H1 (cell line): Measurements from ENCODE around the gene CYLD. TPM values are rescaled to one million over a fixed set of nuclear protein-coding genes. Genes with fewer than 3 reads are reported as not detected.
A peak's percentile ranks its signal among the peaks of the same experiment; 100 is the strongest.

Experiments
- CTCF ChIA-PET: fragments of 300-600 bp; sonication (Branson Sonifier 250); formaldehyde crosslinking; loops from one replicate; lab custom pipeline; 2021; ENCODE audit not compliant: partially characterized antibody; lab: Charles Lee
- POLR2A ChIA-PET: fragments of 300-600 bp; sonication (Branson Sonifier 250); formaldehyde crosslinking; loops from one replicate; lab custom pipeline; 2021; ENCODE audit warnings: inconsistent platforms; ENCODE audit not compliant: partially characterized antibody; lab: Charles Lee
- DNase-seq, 2 experiments: peaks; one replicate each; pipeline versions ENCODE4 v3.0.0 to v3.0.0-alpha.2; 2010 to 2022; ENCODE audit warnings: low spot score in 2 of 2, low read depth in 1 of 2, mixed read lengths in 1 of 2
- FAIRE-seq: peaks from 2 replicates; lab custom pipeline; 2011; peaks lifted over from hg19 to GRCh38; lab: Jason Lieb, UNC
- H2AFZ ChIP-seq: 2 replicates; pipeline ENCODE4 v1.8.1; 2012; ENCODE audit warnings: low read length, inconsistent platforms
- H2AK5ac ChIP-seq: 2 replicates; pipeline ENCODE4 v1.6.1; 2013; ENCODE audit warnings: low read depth, low read length
- H2BK120ac ChIP-seq: replicated peaks from 2 replicates; pipeline ENCODE3; 2013; ENCODE audit warnings: low read depth, low read length, inconsistent platforms
- H2BK12ac ChIP-seq: 2 replicates; pipeline ENCODE4 v1.6.1; 2013; ENCODE audit warnings: low read depth, low read length
- H2BK15ac ChIP-seq: 2 replicates; pipeline ENCODE4 v1.6.1; 2013; ENCODE audit warnings: low read length
- H2BK20ac ChIP-seq: 2 replicates; pipeline ENCODE4 v1.6.1; 2013; ENCODE audit warnings: low read length
- H2BK5ac ChIP-seq: 2 replicates; pipeline ENCODE4 v1.6.1; 2013; ENCODE audit warnings: low read depth, low read length
- H3K14ac ChIP-seq: 2 replicates; pipeline ENCODE4 v1.6.1; 2013; ENCODE audit warnings: inconsistent platforms; ENCODE audit not compliant: insufficient read length
- H3K18ac ChIP-seq: 2 replicates; pipeline ENCODE4 v1.6.1; 2013; ENCODE audit warnings: low read length; ENCODE audit errors: extremely low read depth
- H3K23ac ChIP-seq: 2 replicates; pipeline ENCODE4 v1.6.1; 2013; ENCODE audit warnings: inconsistent platforms; ENCODE audit not compliant: insufficient read length
- H3K23me2 ChIP-seq: 2 replicates; pipeline ENCODE4 v1.6.1; 2013; ENCODE audit warnings: low read depth, low read length
- H3K27ac ChIP-seq: 2 replicates; pipeline ENCODE4 v1.6.1; 2011; ENCODE audit warnings: low read depth, low read length, inconsistent platforms
- H3K27me3 ChIP-seq, 4 experiments: replicated peaks in 1 of 4; 1 replicate in 1 of 4; 2 replicates in 3 of 4; pipeline versions ENCODE4 v1.6.1 to v1.8.1; 2011 to 2013; ENCODE audit warnings: low read length in 3 of 4, mild to moderate bottlenecking in 3 of 4, inconsistent platforms in 2 of 4, mixed read lengths in 2 of 4, moderate library complexity in 1 of 4; ENCODE audit not compliant: control insufficient read depth in 3 of 4, insufficient read depth in 3 of 4; ENCODE audit errors: extremely low read depth in 1 of 4
- H3K36me3 ChIP-seq, 4 experiments: 2 replicates each; pipeline versions ENCODE4 v1.6.1 to v1.8.1; 2011 to 2013; ENCODE audit warnings: mild to moderate bottlenecking in 4 of 4, low read length in 3 of 4, moderate library complexity in 2 of 4, control low read depth in 1 of 4, inconsistent platforms in 1 of 4; ENCODE audit not compliant: insufficient read depth in 4 of 4, control insufficient read depth in 2 of 4
- H3K4ac ChIP-seq: replicated peaks from 2 replicates; pipeline ENCODE3; 2013; ENCODE audit warnings: low read length, low read depth, mixed read lengths, inconsistent platforms; ENCODE audit not compliant: insufficient read length
- H3K4me1 ChIP-seq, 4 experiments: replicated peaks in 1 of 4; 1 replicate in 1 of 4; 2 replicates in 3 of 4; pipeline versions ENCODE4 v1.6.1 to v1.8.1; 2011 to 2013; ENCODE audit warnings: low read length in 3 of 4, inconsistent platforms in 2 of 4, mixed read lengths in 1 of 4; ENCODE audit not compliant: insufficient read depth in 4 of 4, control insufficient read depth in 3 of 4
- H3K4me2 ChIP-seq, 2 experiments: 2 replicates each; pipeline versions ENCODE4 v1.6.1 to v1.8.1; 2011 to 2013; ENCODE audit warnings: low read depth in 2 of 2, low read length in 2 of 2, control low read depth in 1 of 2, inconsistent platforms in 1 of 2, mild to moderate bottlenecking in 1 of 2; ENCODE audit not compliant: insufficient read depth in 1 of 2
- H3K4me3 ChIP-seq, 4 experiments: fragments of 200-600, 300-600 bp in 1 of 4; sonication (generic), shearing (Covaris generic), sonication (Bioruptor Twin) in 1 of 4; 2 replicates each; pipeline versions ENCODE4 v1.5.1 to v1.8.1; 2011 to 2016; ENCODE audit warnings: low read length in 4 of 4, low read depth in 3 of 4, control low read depth in 2 of 4, inconsistent platforms in 2 of 4, mild to moderate bottlenecking in 2 of 4, mixed read lengths in 1 of 4, moderate library complexity in 1 of 4; ENCODE audit not compliant: insufficient read depth in 2 of 4; ENCODE audit errors: extremely low read depth in 1 of 4
- H3K56ac ChIP-seq: replicated peaks from 2 replicates; pipeline ENCODE3; 2013; ENCODE audit warnings: low read depth, mild to moderate bottlenecking, mixed read lengths, low read length, inconsistent platforms; ENCODE audit not compliant: insufficient read length
- H3K79me1 ChIP-seq: 2 replicates; pipeline ENCODE4 v1.6.1; 2013; ENCODE audit warnings: low read depth, low read length, control low read depth
- H3K79me2 ChIP-seq, 2 experiments: 2 replicates each; pipeline versions ENCODE4 v1.6.1 to v1.8.1; 2012 to 2013; ENCODE audit warnings: low read length in 2 of 2, mild to moderate bottlenecking in 2 of 2, inconsistent platforms in 1 of 2; ENCODE audit not compliant: insufficient read depth in 2 of 2, control insufficient read depth in 1 of 2
- H3K9ac ChIP-seq, 4 experiments: replicated peaks in 1 of 4; 1 replicate in 1 of 4; 2 replicates in 3 of 4; pipeline versions ENCODE4 v1.6.1 to v1.8.1; 2011 to 2013; ENCODE audit warnings: low read depth in 3 of 4, low read length in 3 of 4, control low read depth in 2 of 4, mild to moderate bottlenecking in 2 of 4, moderate library complexity in 2 of 4, inconsistent platforms in 1 of 4; ENCODE audit errors: extremely low read depth in 1 of 4
- H3K9me3 ChIP-seq, 2 experiments: 2 replicates each; pipeline versions ENCODE4 v1.6.1 to v1.8.1; 2012 to 2013; ENCODE audit warnings: mild to moderate bottlenecking in 2 of 2, moderate library complexity in 2 of 2, control low read depth in 1 of 2, inconsistent platforms in 1 of 2, low read depth in 1 of 2, low read length in 1 of 2, mixed read lengths in 1 of 2; ENCODE audit not compliant: insufficient read depth in 2 of 2
- H4K20me1 ChIP-seq, 2 experiments: replicated peaks in 1 of 2; 2 replicates each; pipeline versions ENCODE3 to v1.8.1; 2011 to 2013; ENCODE audit warnings: inconsistent platforms in 2 of 2, low read length in 2 of 2, mild to moderate bottlenecking in 1 of 2; ENCODE audit not compliant: insufficient read depth in 2 of 2, control insufficient read depth in 1 of 2
- H4K5ac ChIP-seq: 2 replicates; pipeline ENCODE4 v1.6.1; 2013; ENCODE audit warnings: low read length, low read depth, mixed read lengths, inconsistent platforms; ENCODE audit not compliant: insufficient read length
- H4K8ac ChIP-seq: 2 replicates; pipeline ENCODE4 v1.8.0; 2013; ENCODE audit warnings: mild to moderate bottlenecking, moderate library complexity, low read length, inconsistent platforms; ENCODE audit not compliant: insufficient read depth; ENCODE audit errors: extremely low read depth
- H4K91ac ChIP-seq: replicated peaks from 2 replicates; pipeline ENCODE3; 2013; ENCODE audit warnings: low read length, mixed read lengths, inconsistent platforms; ENCODE audit not compliant: insufficient read length
- ASH2L ChIP-seq: fragments of 200-600, 300-600 bp; sonication (generic); IDR thresholded peaks from one replicate; pipeline ENCODE4 v1.7.1; 2017; ENCODE audit warnings: low read length
- SRF ChIP-seq: IDR thresholded peaks from 2 replicates; pipeline ENCODE4 v1.6.1; 2011; ENCODE audit warnings: mild to moderate bottlenecking, low read depth, low read length, moderate library complexity
- TAF7 ChIP-seq: optimal IDR thresholded peaks from 2 replicates; pipeline ENCODE3; 2011; ENCODE audit warnings: low read depth, mild to moderate bottlenecking, inconsistent platforms, low read length, moderate library complexity, borderline replicate concordance
- polyA plus RNA-seq, 7 experiments: library from polyadenylated mRNA; depleted of rRNA in 3 of 7; stranded (reverse) in 5 of 7; unstranded in 2 of 7; fragments of >200 nt in 5 of 7; fragments of 200-250 nt in 2 of 7; gene quantifications; 1 replicate in 5 of 7; 2 replicates in 1 of 7; 4 replicates in 1 of 7; pipeline versions ENCODE4 v1.2.1 to v1.2.3, GENCODE V29; 2011 to 2013; ENCODE audit warnings: missing spikeins in 2 of 7, mixed read lengths in 2 of 7
- total RNA-seq: library from RNA; stranded (reverse); fragmentation: NEBNext Ultra II Directional; extraction: Animal tissue kit (Norgen Biotek cat#: 25700); gene quantifications from 2 replicates; pipeline ENCODE4 v1.2.1, GENCODE V29; 2021

Gene CYLD
- total and polyA plus RNA-seq, 2 of the 8 experiments (the other 6 are each of a cell fraction or from before 2014, with no cell fraction given): 3.7 to 18.8 TPM

DNA sequence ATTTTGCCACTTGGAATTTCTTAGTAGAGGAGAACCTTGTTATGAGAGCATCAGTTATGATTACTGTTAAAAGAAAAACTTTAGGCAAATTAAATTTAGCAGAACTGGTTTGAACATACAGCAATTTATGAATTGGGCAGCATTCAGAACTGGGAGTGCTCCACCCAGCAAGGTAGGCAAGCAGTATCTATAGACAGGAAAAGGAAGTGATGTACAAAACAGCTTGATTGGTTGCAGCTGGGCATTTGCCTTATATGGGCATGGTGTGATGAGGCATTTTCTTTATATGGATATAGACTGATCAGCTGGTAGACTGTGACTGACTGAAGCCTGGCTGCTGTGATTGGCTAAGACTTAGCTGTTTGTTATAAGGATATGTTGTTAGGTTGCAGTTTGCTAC lies 17.6 kb upstream of the CYLD start:
- H3K9me3 ChIP-seq: no peaks in the 10 kb centered on the region
- CTCF ChIA-PET: interaction anchor here (1.0 to 2.0 kb wide), 3 partner anchors 20 to 350 kb away, joined by 3 to 7 read pairs (median 3); no protein-coding TSS in a partner anchor
- no peak overlapping the region for H3K56ac ChIP-seq
- H3K79me2 ChIP-seq: no peaks in the 10 kb centered on the region
- H3K79me1 ChIP-seq: no peaks in the 10 kb centered on the region
- no peaks in the 10 kb centered on the region for H3K36me3 ChIP-seq
- H3K4me3 ChIP-seq: no peak overlapping the region
- FAIRE-seq (no peak), DNase-seq (no peak)
- POLR2A ChIA-PET: no interaction called here
- no peak overlapping the region for H2BK120ac ChIP-seq
- H2BK5ac ChIP-seq: no peak overlapping the region
- no peak overlapping the region for H2BK12ac ChIP-seq
- no peak overlapping the region for H4K8ac ChIP-seq
- H3K27ac ChIP-seq: no peak overlapping the region
- no peak overlapping the region for H2AFZ ChIP-seq
- TF ChIP-seq TAF7: no peak
- peak; percentile 90 for TF ChIP-seq SRF
- no peak for TF ChIP-seq ASH2L
- H4K91ac ChIP-seq: no peak overlapping the region
- H4K20me1 ChIP-seq: no peaks in the 10 kb centered on the region
- H3K9ac ChIP-seq: no peak overlapping the region
- no peak overlapping the region for H4K5ac ChIP-seq
- no peak overlapping the region for H3K14ac ChIP-seq
- H2BK15ac ChIP-seq: no peak overlapping the region
- H3K4me1 ChIP-seq: peaks cover 0 to 7% (median 3%) of the 10 kb centered on the region in 4 experiments; a peak in 5 of 7 replicates
- H3K27me3 ChIP-seq: no peaks in the 10 kb centered on the region
- no peak overlapping the region for H2AK5ac ChIP-seq
- no peak overlapping the region for H2BK20ac ChIP-seq
- H3K18ac ChIP-seq: no peak overlapping the region
- no peak overlapping the region for H3K23ac ChIP-seq
- H3K4ac ChIP-seq: no peak overlapping the region
- no peaks in the 10 kb centered on the region for H3K23me2 ChIP-seq
- no peak overlapping the region for H3K4me2 ChIP-seq
